AG10803 (cell line): ENCODE data around the gene RAC2.

Source experiments
- DNase-seq: peaks from one replicate; pipeline ENCODE4 v3.0.0; 2010; ENCODE audit warnings: low read depth
- H3K4me3 ChIP-seq: 2 replicates; pipeline ENCODE4 v1.5.1; 2011; ENCODE audit warnings: mild to moderate bottlenecking, low read length, control low read depth
- CTCF ChIP-seq: conservative IDR thresholded peaks from 2 replicates; pipeline ENCODE4 v1.5.1; 2011; ENCODE audit warnings: mild to moderate bottlenecking, low read length, control low read depth, inconsistent platforms

Gene RAC2

GRCh38 chr22:37275622-37276021 lies 31.6 kb upstream of the RAC2 start:
- no peak for TF ChIP-seq CTCF
- no peak overlapping the region for H3K4me3 ChIP-seq
- DNase-seq, result no peak

- no peak for TF ChIP-seq CTCF
- no peak overlapping the region for H3K4me3 ChIP-seq
- DNase-seq, result no peak
These were observed 31.1 kb upstream of the RAC2 start for GRCh38 chr22:37275134-37275533.

GRCh38 chr22:37274380-37274862 lies 30.4 kb upstream of the RAC2 start:
- no peak for TF ChIP-seq CTCF
- no peak for DNase-seq
- H3K4me3 ChIP-seq, result no peak overlapping the region

GRCh38 chr22:37273846-37274225 lies 29.8 kb upstream of the RAC2 start:
- no peak for DNase-seq
- TF ChIP-seq CTCF, result no peak
- no peak overlapping the region for H3K4me3 ChIP-seq

- DNase-seq, result peak; percentile 59
- TF ChIP-seq CTCF, result no peak
- H3K4me3 ChIP-seq, result no peak overlapping the region
These were observed 29.2 kb upstream of the RAC2 start for GRCh38 chr22:37273126-37273845.

GRCh38 chr22:37270928-37271650 lies 27.0 kb upstream of the RAC2 start:
- H3K4me3 ChIP-seq, result no peak overlapping the region
- TF ChIP-seq CTCF, result no peak
- DNase-seq, result peak; percentile 28
